Cardiac muscle cell (in vitro differentiated cells and primary cell): ENCODE measurements around the gene SNPH. TPM values are rescaled to one million over a fixed set of nuclear protein-coding genes. Genes with fewer than 3 reads are reported as not detected.
A peak's percentile ranks its signal among the peaks of the same experiment; 100 is the strongest.

Experiments
- DNase-seq, 2 donors: peaks; one replicate each; pipeline versions ENCODE4 v3.0.0 to v3.0.0-alpha.2; 2010 to 2017; ENCODE audit warnings: low read depth in 1 of 2, low spot score in 1 of 2
- H3K27ac ChIP-seq: fragments of 200-600 bp; sonication (generic); 2 replicates; pipeline ENCODE4 v1.5.1; 2016
- H3K27me3 ChIP-seq: fragments of 200-600 bp; sonication (generic); 2 replicates; pipeline ENCODE4 v1.6.0; 2016; ENCODE audit warnings: control low read depth
- H3K36me3 ChIP-seq: fragments of 200-600 bp; sonication (generic); 2 replicates; pipeline ENCODE4 v1.5.1; 2016; ENCODE audit warnings: control low read depth
- H3K4me1 ChIP-seq: fragments of 200-600 bp; sonication (generic); 2 replicates; pipeline ENCODE4 v1.8.1; 2017; ENCODE audit warnings: low read depth, mild to moderate bottlenecking, mixed run types
- H3K4me3 ChIP-seq: fragments of 200-600 bp; sonication (generic); 2 replicates; pipeline ENCODE4 v1.5.1; 2016; ENCODE audit warnings: mild to moderate bottlenecking
- H3K9me3 ChIP-seq: fragments of 200-600 bp; sonication (generic); 2 replicates; pipeline ENCODE4 v1.5.1; 2017; ENCODE audit warnings: low read depth, mild to moderate bottlenecking, control low read depth
- polyA plus RNA-seq: library from polyadenylated mRNA; unstranded; fragments of >200 nt; fragmentation: Nextera tagmentation; extraction: Ambion mirVana; gene quantifications from 2 replicates; pipeline ENCODE4 v1.2.1, GENCODE V29; 2016
- total RNA-seq: library from RNA; depleted of rRNA; stranded (reverse); fragments of >200 nt; gene quantifications from 2 replicates; pipeline ENCODE4 v1.2.3, GENCODE V29; 2016
- TF ChIP-seq, protein P1 (sequence below): IDR thresholded peaks from 2 replicates; pipeline ENCODE4 v1.5.1; 2012; ENCODE audit warnings: low read depth, mild to moderate bottlenecking, low read length

Gene SNPH
- total and polyA plus RNA-seq, 2 experiments from 2014 or later: 7.4 to 8.1 TPM

DNA sequence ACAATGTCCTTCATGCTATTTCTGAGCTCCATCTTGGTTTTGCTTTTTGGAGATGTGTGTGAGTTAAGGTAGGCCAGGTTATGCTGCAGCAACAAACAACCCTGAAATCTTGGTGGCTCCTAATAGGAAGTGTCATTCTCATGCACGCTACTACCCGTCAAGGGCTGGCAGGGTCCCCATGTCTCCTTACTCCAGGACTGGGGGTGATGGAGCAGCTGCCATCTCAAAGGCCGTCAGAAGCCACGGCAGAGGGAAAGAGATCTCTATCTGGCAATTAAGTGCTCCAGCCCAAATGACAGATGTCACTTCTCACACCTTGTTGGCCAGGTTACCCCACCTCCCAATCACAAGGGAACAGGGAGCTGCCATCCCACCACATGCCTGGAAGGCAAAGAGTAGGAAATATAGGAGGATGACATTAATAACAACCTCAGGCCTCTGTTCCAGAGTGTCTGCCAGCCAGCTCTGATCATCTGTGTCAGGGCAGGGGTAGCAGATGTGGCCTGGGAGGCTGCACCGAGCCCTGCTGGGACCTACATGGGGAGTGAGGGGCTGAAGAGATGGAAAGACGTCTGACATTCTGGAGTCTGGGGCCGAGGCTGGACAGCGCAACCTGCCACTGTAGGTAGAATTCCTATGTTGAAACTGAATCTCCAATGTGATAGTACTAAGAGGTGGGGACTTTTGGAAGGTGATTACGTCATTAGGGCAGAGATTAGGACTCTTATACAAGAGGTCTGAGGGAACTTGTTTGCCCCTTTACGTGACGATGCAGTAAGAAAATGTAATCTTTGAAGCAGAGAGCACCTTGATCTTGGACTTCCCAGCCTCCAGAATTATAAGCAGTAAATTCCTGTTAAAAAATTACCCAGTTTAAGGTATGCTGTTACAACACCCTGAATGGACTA is 67.6 kb downstream of the SNPH start:
- Histone ChIP-seq H3K27me3 (no peaks in the 10 kb centered on the region), H3K27ac (no peak overlapping the region), H3K36me3 (peaks cover 4% of the 10 kb centered on the region), H3K4me1 (no peaks in the 10 kb centered on the region), H3K9me3 (no peaks in the 10 kb centered on the region), H3K4me3 (no peak overlapping the region)
- no peak for DNase-seq
- TF ChIP-seq, protein P1, sequence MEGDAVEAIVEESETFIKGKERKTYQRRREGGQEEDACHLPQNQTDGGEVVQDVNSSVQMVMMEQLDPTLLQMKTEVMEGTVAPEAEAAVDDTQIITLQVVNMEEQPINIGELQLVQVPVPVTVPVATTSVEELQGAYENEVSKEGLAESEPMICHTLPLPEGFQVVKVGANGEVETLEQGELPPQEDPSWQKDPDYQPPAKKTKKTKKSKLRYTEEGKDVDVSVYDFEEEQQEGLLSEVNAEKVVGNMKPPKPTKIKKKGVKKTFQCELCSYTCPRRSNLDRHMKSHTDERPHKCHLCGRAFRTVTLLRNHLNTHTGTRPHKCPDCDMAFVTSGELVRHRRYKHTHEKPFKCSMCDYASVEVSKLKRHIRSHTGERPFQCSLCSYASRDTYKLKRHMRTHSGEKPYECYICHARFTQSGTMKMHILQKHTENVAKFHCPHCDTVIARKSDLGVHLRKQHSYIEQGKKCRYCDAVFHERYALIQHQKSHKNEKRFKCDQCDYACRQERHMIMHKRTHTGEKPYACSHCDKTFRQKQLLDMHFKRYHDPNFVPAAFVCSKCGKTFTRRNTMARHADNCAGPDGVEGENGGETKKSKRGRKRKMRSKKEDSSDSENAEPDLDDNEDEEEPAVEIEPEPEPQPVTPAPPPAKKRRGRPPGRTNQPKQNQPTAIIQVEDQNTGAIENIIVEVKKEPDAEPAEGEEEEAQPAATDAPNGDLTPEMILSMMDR: no peak

DNA sequence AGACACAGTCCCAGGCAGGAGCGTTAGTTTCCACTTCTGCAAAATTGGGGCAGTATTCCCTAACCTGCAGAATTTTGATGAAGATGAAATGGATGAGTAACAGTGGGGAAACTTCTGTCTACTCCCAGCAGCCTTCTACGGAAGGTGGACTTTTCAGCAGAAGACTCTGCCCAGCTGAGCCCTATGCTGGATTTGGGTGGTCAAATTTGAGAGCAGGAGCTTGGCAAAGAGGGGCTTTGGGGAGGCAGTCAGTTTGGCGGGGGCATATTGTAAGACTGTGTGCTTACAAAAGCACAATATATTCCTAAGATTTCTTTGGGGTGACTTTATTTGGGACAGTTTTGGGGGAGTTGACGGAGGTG is 68.3 kb downstream of the SNPH start:
- no peaks in the 10 kb centered on the region for H3K9me3 ChIP-seq
- TF ChIP-seq, protein P1: no peak
- H3K36me3 ChIP-seq: peaks cover 4% of the 10 kb centered on the region
- no peak overlapping the region for H3K27ac ChIP-seq
- H3K4me3 ChIP-seq: no peak overlapping the region
- no peaks in the 10 kb centered on the region for H3K27me3 ChIP-seq
- no peak for DNase-seq
- no peaks in the 10 kb centered on the region for H3K4me1 ChIP-seq

DNA sequence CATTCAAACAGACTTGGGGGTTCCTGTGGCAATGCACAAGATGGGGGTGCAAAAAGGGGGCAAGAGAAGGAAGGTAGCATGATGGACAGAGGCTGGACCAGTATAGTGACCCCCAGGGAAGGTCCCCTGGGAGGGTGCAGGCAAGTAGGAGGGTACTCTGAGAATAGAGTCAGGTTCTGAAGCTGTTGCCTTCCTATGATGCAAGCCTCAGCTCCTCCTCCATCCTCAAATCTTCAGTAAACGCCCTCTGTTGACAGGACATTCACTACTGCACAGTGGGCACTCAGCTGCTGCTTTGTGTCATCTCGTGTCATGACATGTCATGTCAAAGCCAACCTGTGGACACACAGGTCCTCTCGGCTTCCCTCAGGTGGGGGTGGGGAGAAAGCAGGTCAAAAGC is 68.7 kb downstream of the SNPH start:
- Histone ChIP-seq H3K36me3 (peaks cover 4% of the 10 kb centered on the region), H3K27me3 (no peaks in the 10 kb centered on the region), H3K27ac (no peak overlapping the region), H3K4me3 (no peak overlapping the region), H3K4me1 (peaks cover under 1% of the 10 kb centered on the region), H3K9me3 (no peaks in the 10 kb centered on the region)
- TF ChIP-seq, protein P1: peak; percentile 36
- peak in 1 of 2 donors; percentile 51 for DNase-seq

DNA sequence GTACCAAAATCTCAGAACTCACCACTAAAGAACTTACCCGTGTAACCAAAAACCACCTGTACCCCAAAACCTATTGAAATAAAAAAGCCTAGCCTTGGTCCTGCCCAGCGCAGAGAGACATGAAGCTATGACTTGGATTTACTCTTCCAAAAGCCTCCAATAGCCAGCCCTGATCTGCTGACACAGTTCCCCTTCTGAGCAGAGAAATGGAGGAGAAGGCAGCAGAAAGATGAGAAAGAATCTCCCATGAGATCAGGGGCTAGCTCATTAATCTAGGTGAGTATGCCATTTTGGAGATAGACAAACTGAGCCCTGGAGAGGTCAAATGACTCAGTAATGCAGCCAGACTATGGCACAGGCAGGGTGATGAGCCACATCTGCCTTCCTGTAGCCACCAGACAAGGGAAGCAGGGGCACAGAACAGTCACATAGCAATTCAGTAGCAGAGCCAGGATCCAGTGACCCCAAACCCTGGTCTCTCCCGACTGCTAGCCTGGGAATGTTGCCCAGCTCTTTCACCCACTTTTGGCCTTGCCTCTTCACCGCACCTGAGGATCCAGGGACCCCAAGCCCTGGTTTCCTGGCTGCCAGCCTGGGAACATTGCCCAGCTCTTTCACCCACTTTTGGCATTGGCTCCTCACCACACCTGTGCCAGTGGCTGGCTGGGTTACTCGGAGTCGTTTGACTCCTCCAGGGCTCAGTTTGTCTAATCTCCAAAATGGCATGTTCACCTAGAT is 70.0 kb downstream of the SNPH start:
- Histone ChIP-seq H3K4me1 (peaks cover 5% of the 10 kb centered on the region), H3K27ac (no peak overlapping the region), H3K36me3 (peaks cover 4% of the 10 kb centered on the region), H3K27me3 (no peaks in the 10 kb centered on the region), H3K9me3 (no peaks in the 10 kb centered on the region), H3K4me3 (no peak overlapping the region)
- DNase-seq: no peak
- TF ChIP-seq, protein P1: no peak

DNA sequence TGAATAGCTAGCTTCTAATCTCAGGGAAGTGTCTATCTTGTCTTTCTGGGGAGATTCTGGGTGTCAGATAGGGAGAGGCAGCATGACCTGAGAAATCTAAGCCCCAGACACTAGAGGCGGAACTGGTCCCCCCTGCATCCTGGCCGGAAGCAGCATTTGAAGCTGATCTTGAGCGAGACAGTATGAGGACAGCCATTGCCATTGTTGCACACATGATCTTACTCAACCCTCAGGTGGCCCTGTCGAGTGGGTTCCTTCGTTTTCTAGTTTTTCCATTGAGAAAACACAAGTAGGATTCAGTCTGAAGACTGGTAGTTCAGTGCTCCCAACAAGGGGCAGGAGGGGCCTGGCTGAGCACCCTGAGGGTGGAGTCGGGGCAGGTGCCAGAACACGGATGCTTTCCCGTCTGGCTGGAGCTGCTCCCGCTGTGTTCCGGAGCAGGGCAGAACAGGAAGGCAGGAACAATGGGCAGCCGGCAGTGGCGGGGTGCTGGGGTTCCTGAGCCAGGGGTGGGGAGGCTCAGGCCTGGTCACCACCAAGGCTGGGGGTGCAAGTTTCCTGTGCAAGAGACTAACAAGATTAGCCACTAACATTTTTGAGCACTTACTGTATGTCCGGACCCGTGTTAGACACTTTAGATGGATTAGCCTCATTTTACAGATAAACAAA is 70.7 kb downstream of the SNPH start:
- H3K4me3 ChIP-seq: no peak overlapping the region
- DNase-seq: peak in 1 of 2 donors; percentile 68
- no peaks in the 10 kb centered on the region for H3K27me3 ChIP-seq
- TF ChIP-seq, protein P1: no peak
- no peak overlapping the region for H3K27ac ChIP-seq
- H3K4me1 ChIP-seq: peaks cover 5% of the 10 kb centered on the region
- peaks cover 4% of the 10 kb centered on the region for H3K36me3 ChIP-seq
- no peaks in the 10 kb centered on the region for H3K9me3 ChIP-seq
